SK-N-MC (cell line): ENCODE measurements around the gene MYO18B.

Source experiments
- EZH2 ChIP-seq: fragments of 200-600 bp; sonication (generic); IDR thresholded peaks from one replicate; pipeline ENCODE4 v1.6.1; 2017; ENCODE audit warnings: antibody characterized with exemption
- FOXP2 ChIP-seq: optimal IDR thresholded peaks from 2 replicates; pipeline ENCODE3; 2011; ENCODE audit warnings: mild to moderate bottlenecking, moderate library complexity; ENCODE audit not compliant: insufficient read depth; ENCODE audit errors: extremely low read length, control extremely low read depth
- POLR2AphosphoS5 ChIP-seq: IDR thresholded peaks from 2 replicates; pipeline ENCODE4 v1.6.1; 2012; ENCODE audit warnings: mild to moderate bottlenecking, low read depth, low read length, borderline replicate concordance

GRCh38 chr22:25706197-25706596 lies 35.8 kb upstream of the MYO18B start:
- TF ChIP-seq EZH2 = no peak
- TF ChIP-seq POLR2AphosphoS5 = no peak
- TF ChIP-seq FOXP2 = no peak
